GM18861 (cell line): ENCODE results near the gene RASSF3.

ENCODE experiments used
- ATAC-seq: cut with Tn5 transposase; IDR thresholded peaks from one replicate; pipeline ENCODE4 v1.9.1; 2021; ENCODE audit not compliant: unreplicated experiment

RASSF3 gene

DNA sequence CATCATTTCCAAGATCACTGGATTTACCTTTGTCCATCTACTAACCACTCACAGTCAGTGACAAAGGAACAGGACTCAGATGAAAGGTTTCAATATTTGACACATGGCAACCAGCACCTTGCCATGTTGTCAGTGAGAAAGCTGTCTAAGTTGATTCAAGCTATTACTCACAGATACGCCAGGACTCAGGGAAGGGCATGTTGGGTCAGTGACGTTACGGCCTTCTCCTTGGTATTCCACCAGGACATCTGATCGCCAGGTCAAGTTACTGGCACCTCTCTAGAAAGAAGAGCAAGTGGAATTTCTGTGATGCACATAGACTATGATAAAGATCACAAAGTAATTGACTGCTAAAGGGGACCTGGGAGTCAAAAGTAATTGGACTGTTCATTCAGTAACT is 112.5 kb downstream of the RASSF3 start:
- ATAC-seq: no peak

DNA sequence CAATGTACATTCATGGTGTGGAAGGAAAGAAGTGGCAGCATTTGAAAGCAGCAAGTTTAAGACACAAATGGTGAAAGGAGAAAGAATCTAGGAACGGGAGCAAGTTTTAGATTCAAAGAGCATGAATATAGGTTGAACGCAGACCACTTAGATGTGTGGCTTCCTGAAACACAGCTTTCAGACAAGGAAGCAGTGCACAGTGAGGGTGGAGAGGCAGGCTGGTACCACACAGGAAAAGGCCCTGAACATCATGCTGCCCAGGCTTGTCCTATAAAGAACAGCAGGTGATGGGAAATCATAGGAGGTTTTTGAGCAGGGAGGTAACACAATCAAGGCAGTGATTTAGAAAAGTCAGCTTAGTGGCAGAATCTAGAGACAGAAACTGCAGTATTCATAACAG is 113.3 kb downstream of the RASSF3 start:
- ATAC-seq: no peak

DNA sequence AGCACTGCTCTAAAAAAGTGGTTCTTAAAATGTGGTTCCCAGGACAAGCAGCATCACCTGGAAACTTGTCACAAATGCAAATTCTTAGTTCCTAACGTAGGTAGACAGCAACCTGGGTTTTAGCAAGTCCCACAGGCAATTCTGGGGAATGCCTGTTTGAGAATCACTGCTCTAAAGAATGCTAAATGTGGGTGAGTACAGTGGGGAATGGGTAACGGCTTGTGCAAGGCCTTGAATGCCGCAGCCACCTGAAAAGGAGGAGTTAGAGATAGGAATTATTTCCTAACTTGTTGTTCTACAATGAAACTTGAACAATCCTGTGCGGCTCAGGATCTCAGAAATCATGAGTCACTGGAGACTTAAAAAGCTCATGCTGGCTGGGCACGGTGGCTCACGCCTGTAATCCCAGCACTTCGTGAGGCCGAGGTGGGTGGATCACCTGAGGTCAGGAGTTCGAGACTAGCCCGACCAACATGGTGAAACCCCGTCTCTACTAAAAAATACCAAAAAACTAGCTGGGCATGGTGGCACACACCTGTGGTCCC is 114.0 kb downstream of the RASSF3 start:
- no peak for ATAC-seq

DNA sequence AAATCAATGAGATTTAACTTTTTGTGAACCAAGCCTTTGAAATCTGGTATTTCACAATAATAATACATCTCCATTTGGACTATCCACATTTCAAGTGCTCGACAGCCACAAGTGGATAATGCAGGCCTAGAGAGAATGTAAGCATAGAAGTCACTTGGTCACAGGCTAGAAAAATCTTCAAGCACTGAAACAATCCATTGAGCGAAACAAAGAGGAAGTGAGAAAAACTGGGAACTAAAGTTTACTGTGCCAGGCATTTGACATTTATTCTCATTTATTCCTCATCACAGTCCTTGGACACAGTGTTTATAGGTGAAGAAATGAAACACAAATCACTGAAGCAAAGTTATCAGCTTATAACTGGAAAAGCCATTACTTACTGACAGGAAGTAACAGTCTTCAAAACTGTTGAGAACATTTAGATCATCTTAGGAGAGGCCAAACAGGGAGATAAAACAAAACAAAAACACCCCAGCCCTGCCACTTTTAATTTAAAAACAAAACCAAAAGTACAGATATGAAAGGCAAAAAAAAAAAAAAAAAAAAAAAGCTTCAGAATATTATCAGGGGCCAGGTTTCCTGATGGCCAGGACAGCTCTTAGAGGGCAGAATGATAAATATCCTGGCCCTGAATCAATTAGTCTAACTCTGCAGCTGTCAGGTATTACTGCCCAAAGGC is 119.8 kb downstream of the RASSF3 start:
- ATAC-seq: peak; percentile 49

DNA sequence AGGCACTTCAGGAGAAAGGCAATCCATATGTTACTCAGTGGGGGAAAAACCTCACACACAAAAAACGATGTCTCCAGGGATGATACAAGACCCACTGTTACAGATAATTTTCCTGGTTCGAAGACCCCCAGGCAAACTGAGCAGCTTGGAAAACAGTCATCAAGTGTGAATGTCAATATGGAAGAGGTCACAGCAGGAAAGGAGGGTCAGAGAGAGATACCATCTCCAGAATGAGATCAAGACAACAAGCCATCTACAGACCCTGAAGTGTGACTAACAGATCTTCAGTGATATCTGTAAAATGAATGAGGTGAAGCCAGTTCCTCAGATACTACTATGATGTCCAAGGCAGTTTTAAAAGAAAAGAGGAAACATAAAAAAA is 120.3 kb downstream of the RASSF3 start:
- no peak for ATAC-seq

DNA sequence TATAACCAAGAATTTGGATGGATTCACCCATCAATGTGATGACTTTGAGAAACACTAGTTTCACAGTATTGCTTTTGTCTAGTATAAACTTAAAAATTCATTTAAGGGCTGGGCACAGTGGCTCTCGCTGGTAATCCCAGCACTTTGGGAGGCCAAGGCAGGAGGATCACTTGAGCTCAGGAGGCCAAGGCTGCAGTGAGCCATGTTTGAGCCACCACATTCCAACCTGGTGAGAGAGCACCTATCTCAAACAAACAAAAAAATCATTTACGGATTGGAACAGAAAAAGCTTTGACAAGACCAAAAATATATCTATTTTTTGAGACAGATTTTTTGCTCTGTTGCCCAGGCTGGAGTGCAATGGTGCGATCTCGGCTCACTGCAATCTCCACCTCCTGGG is 121.4 kb downstream of the RASSF3 start:
- ATAC-seq: no peak

DNA sequence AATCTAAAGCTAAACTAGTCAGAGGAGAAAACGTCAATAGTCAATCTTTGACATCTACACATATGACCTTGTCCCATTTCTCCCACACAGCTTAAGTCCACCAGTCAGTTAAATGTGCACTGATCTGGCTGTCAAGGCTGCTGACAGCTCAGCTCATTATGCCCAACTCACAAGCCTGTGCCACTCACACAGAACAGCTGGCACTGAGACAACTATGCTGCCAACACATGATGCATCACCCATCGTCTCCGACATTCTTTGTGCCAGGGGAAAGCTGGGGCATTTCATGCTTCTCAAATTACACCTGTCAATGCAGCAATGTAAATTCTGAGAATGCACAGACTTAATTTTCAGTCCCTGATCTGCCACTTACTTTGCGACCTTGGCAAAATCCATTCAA is 123.6 kb downstream of the RASSF3 start:
- ATAC-seq: no peak

DNA sequence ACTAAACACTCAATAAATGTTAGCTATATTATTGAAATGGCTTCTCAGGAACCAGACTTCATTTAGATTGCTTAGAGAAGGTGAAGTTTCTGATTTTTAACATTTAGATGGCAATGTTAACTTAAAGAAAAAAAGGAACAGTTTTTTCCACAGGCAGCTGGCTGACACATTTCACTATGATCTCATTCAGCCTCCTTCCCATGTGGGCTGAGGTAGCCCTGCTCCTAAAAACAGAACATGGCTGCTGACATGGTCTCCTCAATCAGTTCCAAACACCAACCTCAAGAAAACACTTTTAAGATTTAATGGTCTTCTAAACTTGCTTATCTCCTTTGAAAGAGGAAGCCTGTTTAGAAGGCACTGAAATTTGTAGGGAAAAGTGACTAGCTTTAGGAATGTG is 125.1 kb downstream of the RASSF3 start:
- ATAC-seq: no peak

DNA sequence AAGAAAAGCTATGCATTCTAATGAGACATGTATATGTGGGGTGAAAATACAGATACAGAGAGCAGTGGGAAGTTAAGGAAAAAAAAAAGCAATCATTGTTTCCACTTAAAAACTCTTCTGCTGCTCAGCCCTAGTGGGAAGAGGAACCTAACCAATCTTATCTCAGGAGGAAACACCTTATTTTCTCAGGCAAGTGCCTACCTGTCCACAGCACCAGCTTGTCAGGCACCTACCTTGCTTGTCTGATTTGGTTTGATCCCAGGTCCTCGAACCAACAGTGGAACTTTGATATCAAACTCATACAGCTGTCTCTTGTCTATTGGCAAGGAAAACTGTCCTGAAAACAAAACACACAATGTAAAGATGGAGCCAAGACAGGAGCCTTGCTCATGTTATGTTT is 126.5 kb downstream of the RASSF3 start:
- no peak for ATAC-seq

DNA sequence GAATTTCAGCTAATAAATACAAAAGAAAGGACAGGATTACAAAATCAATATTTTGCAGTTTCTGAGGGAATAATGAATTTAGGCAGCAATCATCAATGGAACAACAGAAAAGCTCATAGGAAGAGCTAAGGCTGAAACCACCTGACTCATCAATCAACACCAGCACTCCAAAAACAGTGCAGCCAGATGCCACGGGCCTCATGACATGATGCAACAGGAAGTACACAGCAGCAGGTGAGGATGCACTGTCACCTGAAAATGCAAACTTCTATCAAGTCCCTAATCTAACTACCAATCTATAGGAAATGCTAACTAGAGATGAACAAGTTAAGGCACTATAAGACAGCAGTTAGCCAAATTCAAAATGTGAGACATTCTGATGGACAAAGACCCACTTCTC is 127.2 kb downstream of the RASSF3 start:
- no peak for ATAC-seq

DNA sequence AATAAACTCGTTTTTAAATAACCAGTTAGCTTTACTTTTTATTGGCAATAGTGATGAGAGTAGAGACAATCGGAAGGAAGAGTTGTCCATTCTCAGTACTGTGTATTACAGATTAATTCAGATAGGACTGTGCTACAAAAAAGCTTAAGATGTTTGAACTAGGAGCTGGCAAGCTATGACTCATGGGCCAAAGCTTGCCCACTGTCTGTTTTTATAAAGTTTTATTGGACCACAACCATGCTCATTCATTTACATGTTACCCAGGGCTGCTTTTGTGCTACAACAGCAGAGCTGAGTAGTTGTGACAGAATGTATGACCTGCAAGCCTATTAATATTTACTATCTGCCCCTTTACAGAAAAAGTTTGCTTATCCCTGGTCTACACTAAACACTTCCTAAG is 129.5 kb downstream of the RASSF3 start:
- ATAC-seq: no peak

DNA sequence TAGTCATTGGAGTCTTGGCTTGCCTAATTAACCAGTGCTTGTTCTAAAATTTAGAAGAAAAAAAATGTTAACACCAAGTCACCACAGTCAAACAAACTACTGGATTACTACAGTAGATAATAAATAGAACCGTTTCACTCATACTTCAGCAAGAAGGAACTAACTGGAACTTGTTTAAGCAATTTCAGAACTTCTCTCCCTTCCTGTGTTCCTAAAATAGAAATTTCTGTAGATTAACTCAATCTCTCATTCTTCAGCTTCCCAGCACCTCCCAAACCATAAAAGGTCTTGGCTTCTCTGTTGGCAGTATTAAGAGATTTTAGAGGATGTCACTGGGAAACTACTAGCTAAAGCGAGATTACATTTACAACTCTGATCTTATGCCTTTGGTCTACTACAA is 130.4 kb downstream of the RASSF3 start:
- no peak for ATAC-seq

DNA sequence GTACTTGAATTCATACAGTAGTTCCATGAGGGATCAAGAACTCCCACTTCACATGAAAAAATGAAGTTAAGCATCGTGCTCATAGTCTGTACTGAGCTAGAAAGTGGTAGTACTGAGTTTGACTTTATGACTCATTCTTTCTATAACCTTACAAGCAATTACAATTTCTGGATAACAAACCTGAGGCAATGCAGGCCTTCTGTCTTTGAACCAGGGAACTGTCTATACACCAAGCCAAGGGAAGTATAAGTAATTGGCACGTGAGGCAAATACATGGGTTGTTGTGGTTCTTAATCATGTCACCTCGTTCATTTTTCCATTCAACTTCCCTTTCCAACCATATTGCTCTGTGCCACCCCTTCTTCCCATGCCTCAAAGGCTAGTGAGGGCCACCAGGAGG is 132.1 kb downstream of the RASSF3 start:
- ATAC-seq: no peak

DNA sequence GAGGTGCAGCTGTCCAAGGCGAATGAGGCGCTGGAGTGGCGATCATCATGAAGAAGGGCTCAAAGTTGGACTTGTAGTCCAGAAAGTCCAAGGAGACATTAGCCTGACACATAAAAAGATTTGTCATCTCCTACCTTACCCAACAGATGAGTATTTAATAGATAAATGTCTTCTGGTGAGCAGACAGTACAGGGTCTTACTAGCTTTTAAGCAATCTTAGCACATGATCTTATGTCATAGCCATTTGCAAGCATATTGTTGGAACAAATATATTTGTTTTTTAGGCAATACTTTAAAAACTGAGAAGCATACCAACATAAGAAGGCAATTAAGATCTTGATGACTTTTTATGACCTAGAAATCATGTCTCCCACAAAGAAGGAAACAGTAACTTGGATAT is 132.9 kb downstream of the RASSF3 start:
- ATAC-seq: no peak

DNA sequence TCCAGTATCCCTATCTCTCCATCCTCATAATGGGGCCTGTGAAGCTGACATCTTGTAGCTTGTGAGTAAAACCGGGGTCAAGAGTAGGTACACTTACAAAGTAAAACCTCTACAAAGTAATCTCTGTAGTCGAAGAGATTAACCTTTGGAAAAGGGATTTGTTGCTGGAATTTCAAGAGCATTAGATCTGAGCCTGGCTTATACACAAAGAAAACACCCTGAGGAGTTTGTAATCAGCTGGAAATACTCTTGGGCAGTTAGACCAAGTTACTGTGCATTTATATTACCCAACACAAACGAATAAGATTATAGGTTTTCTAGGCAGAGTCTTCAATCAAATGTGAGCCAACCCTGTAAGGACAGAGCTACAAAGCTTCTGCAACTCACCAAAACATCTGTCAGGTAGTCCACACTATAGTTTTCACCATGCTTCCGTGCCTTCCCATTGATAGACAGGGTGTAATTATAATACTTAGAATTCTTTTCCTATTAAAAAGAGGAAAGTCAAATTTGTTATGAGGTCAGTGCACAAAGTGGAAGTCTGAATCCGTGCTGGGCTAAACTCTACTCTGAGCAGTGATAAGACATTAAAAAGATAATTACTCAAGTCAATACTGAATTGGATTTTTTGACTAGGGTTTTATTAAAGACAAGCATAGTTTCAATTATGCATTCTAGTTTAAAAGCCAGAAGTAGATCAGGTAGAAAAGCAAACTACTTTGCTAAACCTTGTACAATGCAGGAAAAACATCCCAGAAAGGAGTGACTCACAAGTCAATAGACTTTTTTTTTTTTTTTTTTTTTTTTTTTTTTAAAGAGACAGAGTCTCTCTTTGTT is 134.3 kb downstream of the RASSF3 start:
- no peak for ATAC-seq

DNA sequence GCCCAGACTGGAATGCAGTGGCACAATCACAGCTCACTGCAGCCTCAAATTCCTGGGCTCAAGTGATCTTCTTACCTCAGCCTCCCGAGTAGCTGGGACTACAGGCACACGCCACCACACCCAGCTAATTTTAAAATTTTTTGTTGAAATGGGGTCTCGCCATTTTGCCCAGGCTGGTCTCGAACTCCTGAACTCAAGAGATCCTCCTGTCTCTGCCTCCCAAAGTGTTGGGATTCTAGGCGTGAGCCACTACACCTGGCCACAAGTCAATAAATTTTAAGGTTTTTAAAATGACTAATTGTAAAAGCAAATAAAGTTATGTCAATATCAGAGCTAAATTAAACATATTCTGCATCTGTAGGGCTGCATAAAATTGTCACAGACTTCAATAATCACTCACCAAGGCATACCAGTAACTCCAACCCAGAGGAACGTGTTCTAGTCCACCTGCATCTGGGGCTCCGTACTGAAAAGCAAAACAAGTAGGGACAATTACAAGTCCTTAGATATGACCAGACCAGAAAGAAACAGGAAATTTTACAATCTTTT is 135.0 kb downstream of the RASSF3 start:
- ATAC-seq: no peak

DNA sequence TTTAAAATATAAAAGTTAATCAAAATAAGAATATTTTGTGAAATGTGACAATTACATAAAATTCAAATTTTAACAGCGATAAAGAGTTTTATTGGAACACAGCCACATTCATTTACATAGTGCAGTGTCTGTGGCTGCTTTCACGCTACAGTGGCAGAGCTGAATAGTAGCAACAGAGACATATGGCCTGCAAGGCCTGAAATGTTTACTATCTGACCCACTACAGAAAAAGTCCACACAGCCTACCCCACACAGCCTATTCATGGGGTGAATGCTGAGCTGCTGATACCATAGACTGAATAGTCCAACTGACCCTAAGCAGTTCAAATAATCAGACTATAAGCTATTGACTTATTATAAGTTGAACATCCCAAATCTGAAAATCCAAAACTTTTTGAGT is 135.7 kb downstream of the RASSF3 start:
- no peak for ATAC-seq

DNA sequence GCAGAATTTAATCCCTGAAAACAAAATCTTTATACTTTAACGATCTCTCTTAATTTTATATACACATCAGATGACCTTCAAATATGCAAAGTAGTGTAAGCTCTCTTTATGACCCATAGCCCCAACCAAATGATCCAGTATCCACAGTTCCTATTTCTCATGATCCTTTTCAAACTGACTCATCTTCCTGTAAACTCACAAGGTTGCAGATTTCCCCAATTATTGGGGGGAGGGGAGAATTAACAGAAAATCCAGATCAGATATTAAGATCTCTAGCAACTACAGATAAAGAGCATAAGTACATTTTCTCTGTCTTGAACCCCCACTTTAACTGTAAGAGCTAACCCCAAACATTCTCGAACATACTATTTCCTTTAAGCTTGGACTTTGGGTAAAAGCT is 136.4 kb downstream of the RASSF3 start:
- ATAC-seq: no peak
